HG03045 (cell line): ENCODE results near the gene USF2.
"Not testable (repeated sequence)": the region's sequence is repeated elsewhere in the genome, so short reads cannot be mapped to it uniquely, and the experiment has no call there.

Experiments used
- ATAC-seq: cut with Tn5 transposase; IDR thresholded peaks from one replicate; pipeline ENCODE4 v1.9.1; 2021; ENCODE audit warnings: mild to moderate bottlenecking, moderate library complexity; ENCODE audit not compliant: unreplicated experiment

USF2 gene

GRCh38 chr19:35268536-35269437 is at the start of gene USF2:
Gene USF2 (plus strand): TSS chr19:35268962. CDS start chr19:35269102, 140 bp downstream.
- peak; percentile 27 for ATAC-seq

- ATAC-seq = no peak
Measured at GRCh38 chr19:35219008-35219407, 49.8 kb upstream of the USF2 start.

- no peak for ATAC-seq
Measured at GRCh38 chr19:35220315-35220921, 48.3 kb upstream of the USF2 start.

GRCh38 chr19:35220973-35221590 is 47.7 kb upstream of the USF2 start:
- not testable (repeated sequence) for ATAC-seq

- ATAC-seq = no peak
Measured at GRCh38 chr19:35222373-35223015, 46.3 kb upstream of the USF2 start.

- no peak for ATAC-seq
Measured at GRCh38 chr19:35223084-35223790, 45.5 kb upstream of the USF2 start.

- ATAC-seq = no peak
Measured at GRCh38 chr19:35223862-35224505, 44.8 kb upstream of the USF2 start.

- ATAC-seq = no peak
Measured at GRCh38 chr19:35224681-35225571, 43.8 kb upstream of the USF2 start.

GRCh38 chr19:35225951-35226350 is 42.8 kb upstream of the USF2 start:
- no peak for ATAC-seq

- no peak for ATAC-seq
Measured at GRCh38 chr19:35226748-35227147, 42.0 kb upstream of the USF2 start.

- ATAC-seq = no peak
Measured at GRCh38 chr19:35228177-35228930, 40.4 kb upstream of the USF2 start, which contains the start of gene FAM187B. Gene FAM187B (minus strand): TSS chr19:35228739. CDS start chr19:35228680, 59 bp downstream.

GRCh38 chr19:35229601-35230000 is 39.2 kb upstream of the USF2 start:
- no peak for ATAC-seq

GRCh38 chr19:35231956-35232645 is 36.7 kb upstream of the USF2 start:
- ATAC-seq = no peak

- ATAC-seq = no peak
Measured at GRCh38 chr19:35232912-35233311, 35.9 kb upstream of the USF2 start.

- ATAC-seq = no peak
Measured at GRCh38 chr19:35236638-35237400, 31.9 kb upstream of the USF2 start.

- not testable (repeated sequence) for ATAC-seq
Measured at GRCh38 chr19:35239597-35239996, 29.2 kb upstream of the USF2 start.

- no peak for ATAC-seq
Measured at GRCh38 chr19:35240327-35240726, 28.4 kb upstream of the USF2 start.
